Right atrium auricular region (tissue), 2 donors: ENCODE results near the gene CEP128. TPM values are rescaled to one million over a fixed set of nuclear protein-coding genes. Genes with fewer than 3 reads are reported as not detected.

Experiments used
- DNase-seq: peaks from one replicate; pipeline ENCODE4 v3.0.0-alpha.2; 2019; ENCODE audit warnings: low spot score
- H3K27ac ChIP-seq, 2 donors: fragments of 200-600 bp; sonication (generic); 1 replicate in 1 of 2; 2 replicates in 1 of 2; pipeline ENCODE4 v1.5.1; 2016 to 2019
- H3K27me3 ChIP-seq, 2 donors: fragments of 200-600 bp; sonication (generic); one replicate each; pipeline versions ENCODE4 v1.5.1 to v1.6.0; 2017 to 2019
- H3K36me3 ChIP-seq: fragments of 200-600 bp; sonication (generic); one replicate; pipeline ENCODE4 v1.5.1; 2016
- H3K4me1 ChIP-seq, 2 donors: fragments of 200-600 bp; sonication (generic); one replicate each; pipeline versions ENCODE4 v1.5.1 to v1.6.0; 2017 to 2019
- H3K4me3 ChIP-seq, 2 donors: fragments of 200-600 bp; sonication (generic); 1 replicate in 1 of 2; 2 replicates in 1 of 2; pipeline ENCODE4 v1.5.1; 2017 to 2019; ENCODE audit warnings: mild to moderate bottlenecking in 1 of 2, moderate library complexity in 1 of 2
- H3K9me3 ChIP-seq, 2 donors: fragments of 200-600 bp; sonication (generic); one replicate each; pipeline ENCODE4 v1.5.1; 2019
- CTCF ChIP-seq, 2 donors: fragments of 200-600 bp; sonication (generic); IDR thresholded peaks; one replicate each; pipeline ENCODE4 v1.5.1; 2019; ENCODE audit warnings: antibody characterized with exemption in 2 of 2
- total RNA-seq, 2 donors: library from RNA; depleted of rRNA; stranded (reverse); fragments of >200 nt; gene quantifications; one replicate each; pipeline ENCODE4 v1.1.0, GENCODE V29; 2016

CEP128 gene
- total RNA-seq, 2 donors from 2014 or later = 1.3 to 2.7 TPM

DNA sequence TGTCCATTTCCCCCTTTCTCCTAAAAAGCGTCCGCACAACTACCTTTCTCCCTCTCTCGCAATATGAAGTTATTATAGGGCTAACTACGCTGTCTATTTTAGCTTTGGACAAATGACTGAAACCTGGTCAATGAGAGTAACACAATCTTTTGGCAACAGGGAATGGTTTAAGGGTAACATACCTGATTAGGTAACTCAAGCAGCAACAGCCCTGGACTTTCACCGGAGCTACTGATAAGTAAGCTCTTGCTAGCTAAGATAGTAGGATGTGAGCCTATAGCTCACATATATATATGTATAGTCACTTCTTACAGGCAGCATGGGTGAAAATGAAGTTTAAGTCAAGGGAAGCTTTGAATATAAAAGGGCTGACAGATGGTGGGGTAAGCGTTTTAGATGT lies 313.0 kb downstream of the CEP128 start:
- Histone ChIP-seq H3K4me3 (no peak overlapping the region), H3K9me3 (no peaks in the 10 kb centered on the region), H3K4me1 (no peaks in the 10 kb centered on the region), H3K27me3 (no peaks in the 10 kb centered on the region), H3K27ac (no peak overlapping the region), H3K36me3 (no peaks in the 10 kb centered on the region)
- DNase-seq = no peak
- TF ChIP-seq CTCF (IDR thresholded peaks at IDR 0.05) = no peak

DNA sequence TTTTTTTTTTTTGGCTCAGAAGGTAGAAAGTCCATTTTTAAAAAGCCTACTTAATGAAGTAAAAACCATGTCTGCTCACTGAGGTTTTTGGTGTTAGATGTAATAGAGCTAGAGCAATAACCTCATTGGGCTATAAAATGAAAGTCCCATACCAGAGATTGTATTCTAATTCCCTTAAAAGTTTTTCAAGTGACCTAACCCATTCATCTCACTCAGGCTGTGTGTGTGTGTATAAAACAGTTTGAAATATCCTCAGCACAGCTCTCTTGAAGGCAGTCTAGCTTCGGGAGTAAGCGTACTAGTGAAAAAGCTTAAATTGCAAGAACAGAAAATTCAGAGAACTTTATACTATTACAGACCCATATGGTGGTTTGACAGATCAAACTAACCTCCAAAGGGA lies 313.8 kb downstream of the CEP128 start:
- Histone ChIP-seq H3K27me3 (no peaks in the 10 kb centered on the region), H3K27ac (no peak overlapping the region), H3K36me3 (no peaks in the 10 kb centered on the region), H3K9me3 (no peaks in the 10 kb centered on the region), H3K4me3 (no peak overlapping the region), H3K4me1 (no peaks in the 10 kb centered on the region)
- no peak for DNase-seq
- TF ChIP-seq CTCF (IDR thresholded peaks at IDR 0.05) = no peak

- Histone ChIP-seq H3K36me3 (no peaks in the 10 kb centered on the region), H3K27me3 (no peaks in the 10 kb centered on the region), H3K4me3 (no peak overlapping the region), H3K4me1 (no peaks in the 10 kb centered on the region), H3K27ac (no peak overlapping the region), H3K9me3 (no peaks in the 10 kb centered on the region)
- no peak for DNase-seq
- no peak for TF ChIP-seq CTCF (IDR thresholded peaks at IDR 0.05)
Measured at GRCh38 chr14:80624581-80624980, 317.0 kb downstream of the CEP128 start.

DNA sequence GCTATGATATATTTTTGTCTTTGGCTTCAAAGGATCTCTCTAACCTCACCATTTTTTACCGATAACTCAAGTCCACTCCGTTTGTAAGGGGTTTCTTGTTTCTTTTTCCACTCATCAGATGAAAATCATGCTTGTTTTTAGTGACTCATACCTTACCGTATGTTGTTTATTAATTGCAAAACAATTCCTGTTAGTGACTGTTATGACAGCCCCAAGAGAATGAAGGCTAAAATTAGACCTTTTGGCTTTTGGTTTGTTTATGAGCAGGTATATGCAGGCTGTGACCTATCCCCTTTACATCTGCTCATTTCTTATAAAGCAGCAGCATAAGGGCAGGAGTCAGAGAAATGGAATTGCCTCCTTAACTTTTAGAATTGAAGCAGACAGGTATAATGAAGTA lies 319.8 kb downstream of the CEP128 start:
- TF ChIP-seq CTCF (IDR thresholded peaks at IDR 0.05) = no peak
- Histone ChIP-seq H3K9me3 (no peaks in the 10 kb centered on the region), H3K36me3 (no peaks in the 10 kb centered on the region), H3K4me3 (no peak overlapping the region), H3K27ac (no peak overlapping the region), H3K27me3 (no peaks in the 10 kb centered on the region), H3K4me1 (no peaks in the 10 kb centered on the region)
- DNase-seq = no peak

DNA sequence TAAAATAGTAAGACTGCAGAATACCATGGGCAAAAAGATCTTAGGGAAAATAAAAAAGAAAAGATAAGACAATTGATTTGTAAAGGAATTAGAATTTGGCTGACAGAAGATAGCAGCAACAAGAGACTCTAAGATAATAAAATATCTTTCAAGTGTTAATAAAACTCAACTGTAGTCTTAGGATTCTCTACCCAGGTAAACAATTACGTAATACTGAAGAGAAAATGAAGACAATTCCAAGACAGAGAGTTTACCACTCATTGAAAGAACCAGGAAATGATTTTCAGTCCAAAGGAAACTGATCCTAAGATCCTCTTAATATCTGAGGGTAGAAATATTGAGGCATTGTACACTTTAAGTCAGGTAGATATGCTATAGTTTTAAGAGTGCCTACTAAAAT lies 321.1 kb downstream of the CEP128 start:
- no peak for DNase-seq
- Histone ChIP-seq H3K27ac (no peak overlapping the region), H3K36me3 (no peaks in the 10 kb centered on the region), H3K9me3 (no peaks in the 10 kb centered on the region), H3K4me3 (no peak overlapping the region), H3K27me3 (no peaks in the 10 kb centered on the region), H3K4me1 (no peaks in the 10 kb centered on the region)
- no peak for TF ChIP-seq CTCF (IDR thresholded peaks at IDR 0.05)

- Histone ChIP-seq H3K4me1 (no peaks in the 10 kb centered on the region), H3K9me3 (no peaks in the 10 kb centered on the region), H3K27me3 (no peaks in the 10 kb centered on the region), H3K27ac (no peak overlapping the region), H3K4me3 (no peak overlapping the region), H3K36me3 (no peaks in the 10 kb centered on the region)
- no peak for DNase-seq
- TF ChIP-seq CTCF (IDR thresholded peaks at IDR 0.05) = no peak
Measured at GRCh38 chr14:80618751-80619329, 322.7 kb downstream of the CEP128 start.
